Measurements from ENCODE around the gene SCAMP4.

DNA sequence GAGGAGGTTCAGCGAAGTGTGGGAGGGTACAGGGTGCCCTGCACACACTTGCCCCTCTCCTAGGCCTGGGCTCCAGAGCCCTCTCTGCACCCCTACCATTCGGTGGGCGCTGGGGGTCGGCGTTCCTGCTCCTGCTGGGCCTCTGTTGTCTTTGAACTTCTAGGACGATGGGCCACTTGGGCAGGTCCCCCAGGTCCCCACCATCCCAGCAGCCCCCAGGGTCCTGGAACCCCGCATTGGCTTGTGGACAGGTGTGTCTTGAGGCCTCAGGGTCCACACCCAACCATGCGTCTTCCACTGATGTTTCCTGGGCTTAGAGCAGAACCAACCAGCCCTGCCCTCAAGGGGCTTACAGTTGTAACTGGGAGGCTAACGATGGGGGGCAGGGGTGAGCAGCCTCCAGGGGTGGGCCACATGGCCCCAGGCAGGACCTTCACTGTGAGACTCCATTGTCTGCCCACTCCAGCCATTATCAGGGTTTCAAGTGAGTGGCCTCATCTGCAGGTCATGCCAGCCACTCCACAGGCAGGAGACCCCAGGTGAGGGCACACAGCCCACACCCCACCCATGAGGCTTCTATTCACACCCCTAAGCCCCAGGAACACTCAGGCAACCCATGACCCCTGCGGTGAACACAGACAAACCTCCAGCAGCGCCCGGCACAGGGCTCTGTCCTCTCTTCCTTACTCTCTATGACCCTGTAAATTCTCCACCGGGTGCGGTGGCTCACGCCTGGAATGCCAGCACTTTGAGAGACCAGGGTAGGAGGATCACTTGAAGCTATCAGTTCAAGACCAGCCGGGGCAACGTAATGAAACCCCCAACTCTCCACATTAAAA, 39.8 kb upstream of the SCAMP4 start:
- TF ChIP-seq, protein P1, sequence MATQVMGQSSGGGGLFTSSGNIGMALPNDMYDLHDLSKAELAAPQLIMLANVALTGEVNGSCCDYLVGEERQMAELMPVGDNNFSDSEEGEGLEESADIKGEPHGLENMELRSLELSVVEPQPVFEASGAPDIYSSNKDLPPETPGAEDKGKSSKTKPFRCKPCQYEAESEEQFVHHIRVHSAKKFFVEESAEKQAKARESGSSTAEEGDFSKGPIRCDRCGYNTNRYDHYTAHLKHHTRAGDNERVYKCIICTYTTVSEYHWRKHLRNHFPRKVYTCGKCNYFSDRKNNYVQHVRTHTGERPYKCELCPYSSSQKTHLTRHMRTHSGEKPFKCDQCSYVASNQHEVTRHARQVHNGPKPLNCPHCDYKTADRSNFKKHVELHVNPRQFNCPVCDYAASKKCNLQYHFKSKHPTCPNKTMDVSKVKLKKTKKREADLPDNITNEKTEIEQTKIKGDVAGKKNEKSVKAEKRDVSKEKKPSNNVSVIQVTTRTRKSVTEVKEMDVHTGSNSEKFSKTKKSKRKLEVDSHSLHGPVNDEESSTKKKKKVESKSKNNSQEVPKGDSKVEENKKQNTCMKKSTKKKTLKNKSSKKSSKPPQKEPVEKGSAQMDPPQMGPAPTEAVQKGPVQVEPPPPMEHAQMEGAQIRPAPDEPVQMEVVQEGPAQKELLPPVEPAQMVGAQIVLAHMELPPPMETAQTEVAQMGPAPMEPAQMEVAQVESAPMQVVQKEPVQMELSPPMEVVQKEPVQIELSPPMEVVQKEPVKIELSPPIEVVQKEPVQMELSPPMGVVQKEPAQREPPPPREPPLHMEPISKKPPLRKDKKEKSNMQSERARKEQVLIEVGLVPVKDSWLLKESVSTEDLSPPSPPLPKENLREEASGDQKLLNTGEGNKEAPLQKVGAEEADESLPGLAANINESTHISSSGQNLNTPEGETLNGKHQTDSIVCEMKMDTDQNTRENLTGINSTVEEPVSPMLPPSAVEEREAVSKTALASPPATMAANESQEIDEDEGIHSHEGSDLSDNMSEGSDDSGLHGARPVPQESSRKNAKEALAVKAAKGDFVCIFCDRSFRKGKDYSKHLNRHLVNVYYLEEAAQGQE (tag by site-specific recombination; IDR thresholded peaks at IDR 0.05) = no peak
- TF ChIP-seq ZNF292 (tag by site-specific recombination; IDR thresholded peaks at IDR 0.05; ENCODE audit: borderline replicate concordance, low read depth) (no peak), ZNF274 (IDR thresholded peaks at IDR 0.05; ENCODE audit: low read length) (no peak), ZNF274 (tag by site-specific recombination; IDR thresholded peaks at IDR 0.05; ENCODE audit: borderline replicate concordance) (no peak), MZF1 (tag by site-specific recombination; IDR thresholded peaks at IDR 0.05; ENCODE audit: borderline replicate concordance) (no peak), ZNF10 (tag by site-specific recombination; IDR thresholded peaks at IDR 0.05) (no peak), ZNF596 (tag by site-specific recombination; IDR thresholded peaks at IDR 0.05) (no peak)
- TF ChIP-seq, protein P2, sequence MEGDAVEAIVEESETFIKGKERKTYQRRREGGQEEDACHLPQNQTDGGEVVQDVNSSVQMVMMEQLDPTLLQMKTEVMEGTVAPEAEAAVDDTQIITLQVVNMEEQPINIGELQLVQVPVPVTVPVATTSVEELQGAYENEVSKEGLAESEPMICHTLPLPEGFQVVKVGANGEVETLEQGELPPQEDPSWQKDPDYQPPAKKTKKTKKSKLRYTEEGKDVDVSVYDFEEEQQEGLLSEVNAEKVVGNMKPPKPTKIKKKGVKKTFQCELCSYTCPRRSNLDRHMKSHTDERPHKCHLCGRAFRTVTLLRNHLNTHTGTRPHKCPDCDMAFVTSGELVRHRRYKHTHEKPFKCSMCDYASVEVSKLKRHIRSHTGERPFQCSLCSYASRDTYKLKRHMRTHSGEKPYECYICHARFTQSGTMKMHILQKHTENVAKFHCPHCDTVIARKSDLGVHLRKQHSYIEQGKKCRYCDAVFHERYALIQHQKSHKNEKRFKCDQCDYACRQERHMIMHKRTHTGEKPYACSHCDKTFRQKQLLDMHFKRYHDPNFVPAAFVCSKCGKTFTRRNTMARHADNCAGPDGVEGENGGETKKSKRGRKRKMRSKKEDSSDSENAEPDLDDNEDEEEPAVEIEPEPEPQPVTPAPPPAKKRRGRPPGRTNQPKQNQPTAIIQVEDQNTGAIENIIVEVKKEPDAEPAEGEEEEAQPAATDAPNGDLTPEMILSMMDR (tag by site-specific recombination; IDR thresholded peaks at IDR 0.05) = no peak
- TF ChIP-seq, protein P3, sequence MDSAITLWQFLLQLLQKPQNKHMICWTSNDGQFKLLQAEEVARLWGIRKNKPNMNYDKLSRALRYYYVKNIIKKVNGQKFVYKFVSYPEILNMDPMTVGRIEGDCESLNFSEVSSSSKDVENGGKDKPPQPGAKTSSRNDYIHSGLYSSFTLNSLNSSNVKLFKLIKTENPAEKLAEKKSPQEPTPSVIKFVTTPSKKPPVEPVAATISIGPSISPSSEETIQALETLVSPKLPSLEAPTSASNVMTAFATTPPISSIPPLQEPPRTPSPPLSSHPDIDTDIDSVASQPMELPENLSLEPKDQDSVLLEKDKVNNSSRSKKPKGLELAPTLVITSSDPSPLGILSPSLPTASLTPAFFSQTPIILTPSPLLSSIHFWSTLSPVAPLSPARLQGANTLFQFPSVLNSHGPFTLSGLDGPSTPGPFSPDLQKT (IDR thresholded peaks at IDR 0.05; ENCODE audit: borderline replicate concordance, low read depth, low read length) = no peak

Data from HEK293 (cell line).